Astrocyte of the spinal cord (primary cell): ENCODE results near the gene SUN5.

ENCODE experiments used
- DNase-seq: peaks from one replicate; pipeline ENCODE4 v3.0.0; 2011; ENCODE audit warnings: low read depth, low spot score
- H3K4me3 ChIP-seq: 2 replicates; pipeline ENCODE4 v1.5.1; 2011; ENCODE audit warnings: low read depth, mild to moderate bottlenecking, low read length, moderate library complexity
- in situ Hi-C: cut with HindIII; loops from 2 replicates; pipeline ENCODE4 v1.10.0; 2017; ENCODE audit warnings: low sequenced_read_pairs
- TF ChIP-seq, protein P1 (sequence below): IDR thresholded peaks from 2 replicates; pipeline ENCODE4 v1.5.1; 2012; ENCODE audit warnings: low read depth, mild to moderate bottlenecking, low read length, inconsistent platforms

SUN5 gene

GRCh38 chr20:32987044-32987825 is 17.0 kb downstream of the SUN5 start:
- TF ChIP-seq, protein P1, sequence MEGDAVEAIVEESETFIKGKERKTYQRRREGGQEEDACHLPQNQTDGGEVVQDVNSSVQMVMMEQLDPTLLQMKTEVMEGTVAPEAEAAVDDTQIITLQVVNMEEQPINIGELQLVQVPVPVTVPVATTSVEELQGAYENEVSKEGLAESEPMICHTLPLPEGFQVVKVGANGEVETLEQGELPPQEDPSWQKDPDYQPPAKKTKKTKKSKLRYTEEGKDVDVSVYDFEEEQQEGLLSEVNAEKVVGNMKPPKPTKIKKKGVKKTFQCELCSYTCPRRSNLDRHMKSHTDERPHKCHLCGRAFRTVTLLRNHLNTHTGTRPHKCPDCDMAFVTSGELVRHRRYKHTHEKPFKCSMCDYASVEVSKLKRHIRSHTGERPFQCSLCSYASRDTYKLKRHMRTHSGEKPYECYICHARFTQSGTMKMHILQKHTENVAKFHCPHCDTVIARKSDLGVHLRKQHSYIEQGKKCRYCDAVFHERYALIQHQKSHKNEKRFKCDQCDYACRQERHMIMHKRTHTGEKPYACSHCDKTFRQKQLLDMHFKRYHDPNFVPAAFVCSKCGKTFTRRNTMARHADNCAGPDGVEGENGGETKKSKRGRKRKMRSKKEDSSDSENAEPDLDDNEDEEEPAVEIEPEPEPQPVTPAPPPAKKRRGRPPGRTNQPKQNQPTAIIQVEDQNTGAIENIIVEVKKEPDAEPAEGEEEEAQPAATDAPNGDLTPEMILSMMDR = no peak
- no peak for DNase-seq
- in situ Hi-C loops = no loop called here
- H3K4me3 ChIP-seq = no peak overlapping the region

- no peak for DNase-seq
- no peak overlapping the region for H3K4me3 ChIP-seq
- in situ Hi-C loops = no loop called here
- TF ChIP-seq, protein P1 = no peak
These were observed 17.8 kb downstream of the SUN5 start for GRCh38 chr20:32986331-32986966.

GRCh38 chr20:32985596-32985995 is 18.6 kb downstream of the SUN5 start:
- TF ChIP-seq, protein P1 = no peak
- no peak overlapping the region for H3K4me3 ChIP-seq
- in situ Hi-C loops = no loop called here
- DNase-seq = no peak

GRCh38 chr20:32984631-32985354 is 19.4 kb downstream of the SUN5 start:
- no peak for DNase-seq
- in situ Hi-C loops = no loop called here

GRCh38 chr20:32984196-32984595 is 20.0 kb downstream of the SUN5 start:
- in situ Hi-C loops = no loop called here
- TF ChIP-seq, protein P1 = no peak

More at GRCh38 chr20:32984631-32985354, 19.4 kb downstream of the SUN5 start:
- no peak overlapping the region for H3K4me3 ChIP-seq
- TF ChIP-seq, protein P1 = no peak

GRCh38 chr20:32983459-32984112 is 20.6 kb downstream of the SUN5 start:
- TF ChIP-seq, protein P1 = no peak
- H3K4me3 ChIP-seq = no peak overlapping the region

More at GRCh38 chr20:32984196-32984595, 20.0 kb downstream of the SUN5 start:
- no peak overlapping the region for H3K4me3 ChIP-seq
- no peak for DNase-seq

More at GRCh38 chr20:32983459-32984112, 20.6 kb downstream of the SUN5 start:
- in situ Hi-C loops = no loop called here
- no peak for DNase-seq
